GM18858 (cell line): ENCODE measurements around the gene OGFR.

Experiments used
- ATAC-seq: cut with Tn5 transposase; IDR thresholded peaks from one replicate; pipeline ENCODE4 v1.9.1; 2021; ENCODE audit not compliant: unreplicated experiment

OGFR gene

DNA sequence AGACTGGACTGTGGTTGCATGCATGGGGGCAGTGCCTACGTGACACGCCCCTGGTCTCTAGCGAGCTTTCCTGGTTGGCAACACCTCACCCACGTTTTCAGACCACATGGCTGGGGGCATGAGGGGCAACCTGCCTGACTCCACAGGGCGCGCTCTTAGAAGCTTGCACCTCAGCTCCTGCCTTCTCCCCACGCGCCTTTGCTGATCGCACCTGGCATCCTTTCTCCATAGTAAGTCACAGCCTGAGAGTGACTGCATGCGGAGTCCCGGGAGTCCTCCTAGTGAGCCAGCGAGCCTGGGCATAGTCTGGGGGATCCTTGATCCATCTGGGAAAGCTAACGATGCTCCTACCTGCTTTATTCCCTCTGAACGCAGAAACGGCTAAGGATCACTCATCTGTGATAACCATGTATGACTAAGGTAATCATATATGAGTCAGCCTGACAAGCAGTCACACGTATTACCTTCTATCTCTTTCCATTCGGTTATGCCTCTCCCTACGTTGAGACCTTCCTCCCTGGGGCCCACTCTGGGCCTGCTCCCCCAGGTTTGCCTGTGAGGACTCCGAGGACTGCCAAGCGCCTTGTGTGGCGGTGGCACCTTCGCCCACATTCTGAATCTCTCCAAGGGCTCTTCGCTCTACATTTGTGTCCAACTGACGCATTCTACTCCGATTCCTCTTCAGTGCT, 52.4 kb downstream of the OGFR start:
- no peak for ATAC-seq

DNA sequence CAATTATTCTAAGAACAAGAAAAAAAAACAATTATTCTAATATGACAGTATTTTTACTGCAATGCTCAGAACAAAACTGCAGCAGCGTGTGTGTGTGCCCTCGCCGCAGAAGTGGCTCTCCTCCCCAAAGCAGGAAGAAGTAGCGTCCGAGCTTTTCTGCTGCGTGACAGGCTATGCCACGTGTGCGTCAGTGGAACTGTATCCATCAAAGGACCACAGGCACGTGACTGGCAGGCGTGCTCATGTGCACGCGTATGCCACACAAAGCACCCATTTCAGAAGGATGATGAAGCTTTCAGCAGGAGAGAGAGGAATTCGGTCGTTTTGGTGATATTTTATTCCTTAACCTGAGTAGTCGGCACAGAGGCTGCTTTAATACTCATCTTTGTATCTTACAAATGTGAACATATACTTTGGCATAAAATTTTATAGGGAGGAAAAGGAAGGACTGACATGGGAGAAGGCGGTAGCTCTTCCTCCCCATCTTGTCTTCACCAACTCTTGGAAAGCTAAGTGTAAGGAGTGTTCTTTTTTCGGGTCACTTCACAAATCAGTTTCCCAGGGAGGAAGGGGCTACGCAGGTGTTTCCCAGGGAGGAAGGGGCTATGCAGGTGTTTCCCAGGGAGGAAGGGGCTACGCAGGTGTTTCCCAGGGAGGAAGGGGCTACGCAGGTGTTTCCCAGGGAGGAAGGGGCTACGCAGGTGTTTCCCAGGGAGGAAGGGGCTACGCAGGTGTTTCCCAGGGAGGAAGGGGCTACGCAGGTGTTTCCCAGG, 53.6 kb downstream of the OGFR start:
- ATAC-seq = no peak

DNA sequence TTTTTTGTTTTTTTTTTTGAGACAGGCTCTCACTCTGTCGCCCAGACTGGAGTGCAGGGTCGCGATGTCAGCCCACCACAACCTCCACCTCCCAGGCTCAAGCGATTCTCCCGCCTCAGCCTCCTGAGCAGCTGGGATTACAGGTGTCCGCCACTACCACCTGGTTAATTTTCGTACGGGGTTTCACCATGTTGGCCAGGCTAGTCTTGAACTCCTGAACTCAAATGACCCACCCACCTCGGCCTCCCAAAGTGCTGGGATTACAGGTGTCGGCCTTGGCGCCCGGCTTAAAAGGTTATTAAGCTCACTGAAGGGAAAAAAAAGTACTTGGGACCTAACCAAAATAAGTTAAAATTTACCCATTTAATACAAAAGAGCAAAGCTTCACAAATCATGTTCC, 55.1 kb downstream of the OGFR start:
- ATAC-seq = no peak

DNA sequence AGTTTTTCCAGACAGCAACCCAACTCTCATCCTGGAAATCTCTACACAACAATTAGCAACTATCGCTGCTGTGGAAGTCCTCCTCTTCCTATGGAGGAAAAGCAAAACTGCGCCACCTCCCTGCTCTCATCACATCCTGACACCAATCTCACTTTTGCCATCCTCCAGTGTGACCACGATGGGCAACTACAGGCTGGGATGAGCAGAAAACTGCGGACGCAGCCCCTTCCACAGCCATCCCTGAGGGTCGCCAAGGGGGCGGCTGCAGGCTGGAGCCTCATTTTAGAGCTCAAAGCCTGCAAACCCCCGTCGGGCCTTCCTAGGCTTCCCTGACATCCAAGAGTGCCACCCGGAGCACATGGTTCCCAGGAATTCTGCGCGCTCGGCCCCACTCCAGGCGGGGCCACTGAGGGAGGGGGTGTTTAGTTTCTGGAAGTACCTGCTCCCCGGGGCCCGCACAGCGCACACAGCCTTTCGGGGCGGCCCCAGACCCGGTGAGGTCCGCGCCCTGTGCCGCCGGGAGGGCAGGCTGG, 55.8 kb downstream of the OGFR start:
- no peak for ATAC-seq

DNA sequence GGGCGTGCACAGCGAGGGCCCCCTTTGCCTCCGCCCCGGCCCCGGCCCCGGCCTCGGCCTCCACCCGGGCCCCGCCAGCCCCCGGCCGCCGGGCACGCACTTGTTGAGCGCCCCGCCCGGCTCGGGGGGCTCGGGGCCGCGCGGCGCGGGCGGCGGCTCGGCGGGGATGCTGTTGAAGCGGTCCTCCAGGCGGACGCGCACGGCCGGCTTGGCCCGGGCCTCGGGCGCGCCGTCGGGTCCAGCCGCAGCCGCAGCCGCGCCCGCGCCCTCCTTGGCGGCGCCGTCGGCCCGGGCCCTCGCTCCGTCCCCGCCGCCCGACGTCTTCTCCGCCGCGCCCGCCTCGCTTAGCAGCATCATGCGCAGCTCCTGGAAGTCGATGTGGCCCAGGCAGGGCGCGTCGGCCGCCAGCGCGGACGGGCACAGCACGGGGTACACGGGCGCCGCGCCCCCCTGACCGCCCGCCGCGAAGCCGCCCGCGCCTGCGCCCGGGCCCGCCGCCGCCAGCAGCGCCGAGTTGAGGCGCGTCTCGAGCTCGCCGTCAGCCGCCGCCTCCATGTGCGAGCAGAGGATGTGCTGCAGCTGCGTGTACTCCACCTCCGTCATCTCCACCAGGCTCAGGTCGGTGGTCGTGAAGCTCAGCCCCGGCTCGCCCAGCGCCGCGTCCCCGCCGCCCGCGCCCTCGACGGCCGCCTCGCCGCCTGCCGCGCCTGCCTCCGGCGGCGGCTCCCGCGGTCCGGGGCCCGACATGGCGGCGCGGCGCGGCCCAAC, 56.5 kb downstream of the OGFR start:
- ATAC-seq = no peak

DNA sequence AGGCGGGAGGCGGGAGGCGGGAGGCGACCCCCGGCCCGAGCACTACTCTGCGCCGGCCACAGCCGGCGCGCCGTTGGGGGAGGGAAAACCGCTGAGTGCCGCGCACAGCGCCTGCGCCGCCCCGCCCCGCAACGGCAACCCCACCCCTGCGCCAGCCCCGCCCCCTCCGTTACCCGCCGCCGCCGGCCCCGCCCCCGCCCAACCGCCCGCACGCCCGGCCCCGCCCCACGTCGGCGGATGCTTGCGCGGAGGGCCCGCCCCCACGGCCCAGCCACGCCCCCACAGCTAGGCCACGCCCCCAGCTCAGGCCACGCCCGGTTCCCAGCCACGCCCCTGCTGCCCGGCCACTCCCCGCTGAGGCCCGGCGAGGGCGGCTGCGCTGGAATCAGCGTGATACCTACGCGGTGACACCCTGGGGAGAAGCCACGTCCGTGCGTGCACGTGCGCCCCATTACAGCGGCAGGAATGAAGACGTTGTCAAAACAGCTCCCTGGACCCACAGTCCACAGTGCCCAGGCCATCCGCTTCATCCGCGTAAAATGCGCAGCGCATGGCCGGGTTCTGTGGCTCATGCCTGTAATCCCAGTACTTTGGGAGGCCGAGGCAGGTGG, 57.2 kb downstream of the OGFR start, which contains the start of gene TCFL5:
Gene TCFL5, minus strand, starts transcription at position 97 of the 611 bp plus-strand sequence. CDS start 152 bp downstream, outside the sequence.
- ATAC-seq = no peak
